HG03378 (cell line): ENCODE measurements around the gene KTN1.

Experiments
- ATAC-seq: cut with Tn5 transposase; IDR thresholded peaks from one replicate; pipeline ENCODE4 v1.9.1; 2021; ENCODE audit warnings: mild to moderate bottlenecking, moderate library complexity; ENCODE audit not compliant: unreplicated experiment

KTN1 gene, protein sequence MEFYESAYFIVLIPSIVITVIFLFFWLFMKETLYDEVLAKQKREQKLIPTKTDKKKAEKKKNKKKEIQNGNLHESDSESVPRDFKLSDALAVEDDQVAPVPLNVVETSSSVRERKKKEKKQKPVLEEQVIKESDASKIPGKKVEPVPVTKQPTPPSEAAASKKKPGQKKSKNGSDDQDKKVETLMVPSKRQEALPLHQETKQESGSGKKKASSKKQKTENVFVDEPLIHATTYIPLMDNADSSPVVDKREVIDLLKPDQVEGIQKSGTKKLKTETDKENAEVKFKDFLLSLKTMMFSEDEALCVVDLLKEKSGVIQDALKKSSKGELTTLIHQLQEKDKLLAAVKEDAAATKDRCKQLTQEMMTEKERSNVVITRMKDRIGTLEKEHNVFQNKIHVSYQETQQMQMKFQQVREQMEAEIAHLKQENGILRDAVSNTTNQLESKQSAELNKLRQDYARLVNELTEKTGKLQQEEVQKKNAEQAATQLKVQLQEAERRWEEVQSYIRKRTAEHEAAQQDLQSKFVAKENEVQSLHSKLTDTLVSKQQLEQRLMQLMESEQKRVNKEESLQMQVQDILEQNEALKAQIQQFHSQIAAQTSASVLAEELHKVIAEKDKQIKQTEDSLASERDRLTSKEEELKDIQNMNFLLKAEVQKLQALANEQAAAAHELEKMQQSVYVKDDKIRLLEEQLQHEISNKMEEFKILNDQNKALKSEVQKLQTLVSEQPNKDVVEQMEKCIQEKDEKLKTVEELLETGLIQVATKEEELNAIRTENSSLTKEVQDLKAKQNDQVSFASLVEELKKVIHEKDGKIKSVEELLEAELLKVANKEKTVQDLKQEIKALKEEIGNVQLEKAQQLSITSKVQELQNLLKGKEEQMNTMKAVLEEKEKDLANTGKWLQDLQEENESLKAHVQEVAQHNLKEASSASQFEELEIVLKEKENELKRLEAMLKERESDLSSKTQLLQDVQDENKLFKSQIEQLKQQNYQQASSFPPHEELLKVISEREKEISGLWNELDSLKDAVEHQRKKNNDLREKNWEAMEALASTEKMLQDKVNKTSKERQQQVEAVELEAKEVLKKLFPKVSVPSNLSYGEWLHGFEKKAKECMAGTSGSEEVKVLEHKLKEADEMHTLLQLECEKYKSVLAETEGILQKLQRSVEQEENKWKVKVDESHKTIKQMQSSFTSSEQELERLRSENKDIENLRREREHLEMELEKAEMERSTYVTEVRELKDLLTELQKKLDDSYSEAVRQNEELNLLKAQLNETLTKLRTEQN (N-terminal part only)

DNA sequence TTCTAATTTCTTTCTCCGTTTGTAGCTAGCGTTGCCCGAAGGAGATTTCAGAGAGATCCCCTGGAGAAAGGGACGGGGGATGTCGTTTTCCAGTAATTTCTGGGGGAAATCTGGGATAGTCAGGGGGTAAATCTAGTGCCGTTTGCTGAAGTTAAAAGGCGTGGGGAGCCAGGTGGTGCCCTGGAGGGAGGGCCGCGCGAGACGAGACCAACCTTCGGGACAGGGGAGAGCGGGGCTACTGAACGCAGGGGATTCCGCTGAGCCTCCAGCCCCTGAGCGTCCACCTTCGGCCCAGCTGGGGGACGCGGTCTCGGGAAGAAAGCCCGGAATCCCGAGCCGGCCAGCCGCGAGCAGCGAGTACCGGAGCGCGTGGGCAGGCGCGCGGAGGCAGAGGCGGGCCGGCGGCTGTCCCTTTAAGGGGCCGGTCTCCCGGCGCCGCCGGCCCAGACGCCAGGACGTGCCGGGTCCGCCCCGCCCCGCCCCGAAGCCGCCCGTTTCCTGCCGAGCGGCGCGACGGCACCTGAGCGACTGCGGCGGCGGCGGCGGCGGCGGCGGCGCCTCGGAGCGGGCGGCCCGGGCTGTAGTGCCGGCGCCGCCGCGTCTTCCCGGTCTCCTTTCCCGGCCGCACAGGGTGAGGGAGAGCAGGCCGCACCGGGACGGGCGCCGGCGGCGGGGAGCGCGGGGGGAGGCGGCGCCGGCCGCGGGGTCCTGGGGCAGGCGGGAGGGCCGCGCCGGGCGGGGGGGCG is at the start of gene KTN1:
KTN1 (plus strand) TSS at position 484 of the 746 bp plus-strand sequence. CDS start 31,842 bp downstream, outside the sequence.
- ATAC-seq, result peak; percentile 42

DNA sequence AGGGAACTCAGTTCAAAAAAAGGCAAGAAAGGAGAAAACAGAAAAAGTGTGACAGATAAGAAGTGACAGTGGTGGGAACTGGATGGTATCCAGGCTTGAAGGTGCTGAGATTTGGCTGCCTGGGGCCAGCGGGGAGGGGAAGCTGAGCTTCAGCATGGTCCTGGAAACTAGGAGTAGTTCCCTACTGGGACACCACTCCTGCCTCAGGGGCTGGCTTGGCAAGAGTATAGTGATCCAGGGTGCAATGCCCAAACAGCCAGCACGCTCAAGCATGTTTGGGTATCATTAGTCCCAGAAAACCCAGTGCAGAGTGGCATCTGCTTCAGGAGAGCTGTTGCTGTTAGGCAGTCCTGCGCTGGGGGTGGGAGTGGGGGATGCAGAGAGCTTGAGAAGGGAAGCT is 49.5 kb upstream of the KTN1 start:
- ATAC-seq, result no peak

DNA sequence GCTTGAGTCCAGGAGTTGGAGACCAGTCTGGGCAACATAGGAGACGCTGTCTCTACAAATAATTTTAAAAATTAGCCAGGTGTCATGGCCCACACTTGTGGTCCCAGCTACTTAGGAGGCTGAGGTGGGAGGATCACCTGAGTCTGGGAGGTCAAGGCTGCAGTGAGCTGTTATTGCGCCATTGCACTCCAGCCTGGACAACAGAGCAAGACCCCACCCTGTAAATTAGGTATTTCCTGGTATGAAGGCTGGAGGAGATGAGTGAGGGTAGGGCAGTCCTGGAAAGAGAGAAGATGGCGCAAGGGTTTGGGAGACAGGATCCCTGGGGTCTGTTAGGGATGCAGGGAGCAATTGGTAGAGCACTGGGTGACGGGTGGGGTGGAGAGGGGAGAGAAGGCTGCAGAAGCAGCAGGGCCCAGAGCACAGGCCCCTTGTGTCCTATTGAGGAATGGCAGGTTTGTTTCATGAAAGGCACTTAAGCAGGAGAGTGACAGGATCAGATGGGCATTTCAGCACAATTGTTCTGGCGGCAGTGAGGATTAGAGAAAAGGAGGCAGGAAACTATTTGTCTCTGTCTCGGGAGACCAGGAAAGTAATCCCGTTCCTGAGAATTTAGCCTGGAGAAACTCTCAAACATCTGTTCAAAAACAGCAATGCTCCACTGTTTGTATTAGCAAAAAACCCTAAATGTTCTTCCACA is 47.2 kb upstream of the KTN1 start:
- no peak for ATAC-seq

DNA sequence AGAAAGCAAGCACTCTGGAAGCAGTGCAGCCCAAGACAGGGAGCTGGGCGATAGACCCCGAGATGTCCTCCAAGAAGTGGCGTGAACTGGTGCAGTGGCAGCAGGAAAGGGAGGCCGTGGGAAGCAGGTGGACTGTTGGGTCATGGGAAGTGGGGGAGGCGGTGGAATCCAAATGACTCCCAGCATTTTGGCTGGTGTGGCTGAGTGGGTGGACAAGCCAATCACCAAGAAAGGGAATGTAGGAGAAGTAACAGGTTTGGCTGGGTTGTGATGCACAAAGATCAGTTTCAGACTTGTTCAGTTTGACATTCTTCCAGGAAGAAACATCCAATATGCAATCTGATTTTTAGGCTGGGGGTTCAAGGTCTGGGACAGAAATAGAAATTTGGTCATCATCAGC is 46.0 kb upstream of the KTN1 start:
- no peak for ATAC-seq

DNA sequence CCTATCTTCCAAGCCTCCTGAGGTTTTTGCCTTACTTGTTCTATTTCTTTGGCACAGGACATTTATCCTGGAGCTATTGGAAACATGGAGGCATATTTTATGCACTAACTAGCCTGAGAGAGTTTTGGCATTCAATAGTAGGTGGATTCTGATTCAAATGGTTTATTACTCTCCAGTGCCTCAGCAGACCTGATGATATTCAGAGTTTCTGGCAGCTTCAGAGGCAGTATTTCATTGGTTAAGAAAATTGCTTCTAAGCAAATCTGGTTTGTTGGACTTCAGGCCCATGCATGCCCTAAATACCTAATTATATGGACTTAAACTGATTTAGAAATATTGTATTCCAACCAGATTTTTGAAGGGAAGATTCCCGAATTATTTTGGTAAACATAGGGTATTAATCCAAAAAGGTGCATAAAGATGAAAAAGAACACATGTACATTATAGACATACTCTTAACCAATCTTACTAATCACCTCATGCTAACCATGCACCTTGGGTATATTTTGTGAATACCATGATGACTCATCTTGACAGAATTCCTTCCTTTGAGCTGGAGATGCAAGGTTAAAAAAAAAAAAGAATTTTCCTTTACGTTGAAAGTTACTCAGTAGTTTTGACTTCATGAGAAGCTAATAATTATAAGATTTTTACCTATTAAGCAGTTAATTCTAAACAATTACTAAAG is 44.3 kb upstream of the KTN1 start:
- no peak for ATAC-seq

DNA sequence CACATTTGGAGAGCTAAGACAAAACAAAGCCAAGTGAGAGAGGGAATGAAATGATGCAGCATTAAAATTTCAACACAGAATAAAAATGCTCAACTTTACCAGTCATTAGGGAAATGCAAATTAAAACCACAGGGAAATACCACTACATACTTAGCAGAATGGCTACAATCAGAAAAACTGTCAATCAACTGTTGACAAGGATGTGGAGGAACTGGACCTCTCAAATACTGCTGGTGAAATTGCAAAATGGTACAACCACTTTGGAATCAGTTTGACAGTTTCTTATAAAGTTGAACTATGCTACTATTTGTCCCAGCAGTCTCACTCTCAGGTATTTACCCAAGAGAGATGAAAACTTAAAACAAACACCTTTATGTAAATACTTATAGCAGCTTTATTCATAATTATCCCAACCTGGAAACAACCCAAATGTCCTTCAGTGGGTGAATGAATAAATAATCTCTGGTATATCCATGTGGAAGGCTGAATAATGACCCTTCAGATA is 43.8 kb upstream of the KTN1 start:
- ATAC-seq, result no peak

DNA sequence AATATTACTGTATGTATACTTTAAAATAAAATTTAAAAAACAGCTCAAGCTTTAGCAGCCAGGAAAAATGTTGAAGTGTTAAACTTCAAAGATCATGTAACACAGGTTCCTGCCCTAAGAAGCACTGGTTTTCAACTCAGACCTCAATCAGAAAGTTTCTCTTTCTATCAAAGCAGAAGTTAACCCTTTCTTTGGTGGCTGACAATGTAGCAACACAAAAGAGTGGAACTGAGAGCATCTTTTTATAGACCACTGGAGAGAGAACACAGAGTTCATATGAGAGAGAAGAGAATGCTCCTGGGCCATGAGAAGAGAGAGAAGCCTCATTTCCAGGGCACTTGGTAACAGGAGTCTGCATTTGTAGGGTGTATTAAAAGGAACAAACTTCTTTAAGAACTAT is 42.2 kb upstream of the KTN1 start:
- no peak for ATAC-seq

DNA sequence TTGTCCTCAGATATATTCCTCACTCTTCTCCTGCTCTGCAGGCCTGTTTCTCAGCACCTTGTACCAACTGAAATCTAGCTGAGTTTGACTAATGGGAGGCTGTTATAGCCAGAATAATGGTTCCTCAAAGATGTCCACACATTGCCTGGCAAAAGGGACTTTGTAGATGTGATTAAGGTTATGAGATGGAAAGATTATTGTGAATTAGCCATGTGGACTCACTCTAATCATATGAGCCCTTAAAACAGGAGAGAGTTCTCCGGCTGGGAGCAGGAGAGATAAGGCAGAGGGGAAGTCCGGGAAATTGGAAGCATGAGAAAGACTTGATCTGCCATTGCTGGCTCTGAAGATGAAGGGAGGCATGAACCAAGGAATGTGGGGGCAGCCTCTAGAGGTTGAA is 40.0 kb upstream of the KTN1 start:
- no peak for ATAC-seq

DNA sequence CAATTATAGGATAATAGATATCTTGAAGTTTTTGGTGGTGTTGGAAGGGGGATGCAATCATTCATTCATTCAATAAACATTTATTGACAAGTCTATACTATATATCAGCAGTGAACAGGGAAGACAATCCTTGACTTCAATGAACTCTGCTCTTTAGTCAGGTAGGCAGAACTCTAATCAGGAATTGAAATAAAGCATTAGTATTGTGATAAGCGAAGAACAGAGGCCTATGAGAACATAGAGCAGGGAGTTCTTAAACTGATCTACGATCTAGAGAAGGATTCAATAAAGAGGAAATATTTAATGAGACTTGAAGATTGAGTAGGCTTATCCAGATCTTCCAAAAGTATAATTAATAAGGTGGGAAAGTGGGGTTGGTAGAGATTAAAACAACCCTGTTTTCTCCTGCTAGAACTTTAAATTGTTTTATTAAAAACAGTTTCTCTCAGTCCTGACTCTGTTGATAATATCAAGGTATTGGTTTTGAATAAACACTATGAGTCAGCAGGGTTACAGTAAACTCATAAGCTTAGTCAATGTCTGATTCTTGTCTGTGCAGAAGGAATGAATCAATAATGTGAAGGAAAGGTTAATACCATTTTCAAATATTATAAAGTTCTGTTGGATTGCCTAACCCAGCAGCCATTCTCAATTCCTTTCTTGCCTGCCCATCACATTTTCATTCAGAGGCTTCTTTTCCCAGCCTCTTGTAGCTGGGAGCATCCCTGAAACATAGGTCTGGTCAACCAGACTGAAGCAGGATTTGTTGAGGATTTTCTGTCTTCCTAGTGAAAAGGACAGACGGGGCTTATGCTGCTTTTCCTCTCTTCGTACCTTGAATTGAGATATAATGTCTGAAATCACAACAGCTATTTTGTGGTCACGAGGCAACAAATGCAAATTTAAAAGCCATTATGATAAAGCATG is 38.9 kb upstream of the KTN1 start:
- ATAC-seq, result no peak

DNA sequence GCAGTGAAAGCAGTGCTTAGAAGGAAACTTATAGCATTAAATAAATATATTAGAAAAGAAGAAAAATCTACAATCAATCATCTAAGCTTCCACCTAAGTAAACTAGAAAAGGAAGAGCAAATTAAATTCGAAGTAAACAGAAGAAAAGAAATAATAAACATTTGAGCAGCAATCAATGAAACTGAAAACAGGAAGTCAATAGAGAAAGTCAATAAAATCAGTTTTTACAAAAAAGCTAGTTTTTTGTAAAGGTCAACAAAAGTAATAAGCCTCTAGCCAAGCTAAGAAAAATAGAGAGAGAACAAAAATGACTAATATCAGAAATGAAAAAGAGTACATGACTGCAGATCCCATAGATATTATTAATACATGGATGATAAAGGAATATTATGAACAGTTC is 34.2 kb upstream of the KTN1 start:
- peak; percentile 36 for ATAC-seq

DNA sequence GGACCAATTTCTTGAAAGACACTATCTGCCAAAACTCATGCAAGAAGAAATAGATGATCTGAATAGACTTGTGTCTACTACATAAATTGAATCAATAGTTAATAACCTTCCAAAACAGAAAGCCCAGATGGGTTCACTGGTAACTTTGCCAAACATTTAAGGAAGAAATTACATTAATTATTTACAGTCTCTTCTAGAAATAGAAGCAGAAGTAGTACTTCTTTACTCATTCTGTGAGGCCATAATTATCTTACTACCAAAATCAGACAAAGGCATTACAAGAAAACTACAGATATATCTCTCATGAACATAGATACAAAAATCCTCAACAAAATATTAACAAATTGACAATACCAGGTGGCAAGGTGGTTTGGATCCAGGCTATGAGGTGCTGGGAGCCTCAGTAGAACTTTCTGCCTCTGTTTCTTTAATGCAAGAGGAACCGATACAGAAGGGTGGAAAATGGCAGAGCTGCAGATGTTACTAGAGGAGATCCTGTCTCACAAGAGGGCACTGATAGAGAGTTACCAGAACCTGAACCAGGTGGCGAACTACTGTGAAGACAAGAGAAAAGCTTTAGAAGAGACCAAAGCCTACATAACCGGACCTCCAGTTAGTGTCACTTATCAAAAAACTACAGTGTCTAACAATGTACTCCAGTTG is 33.7 kb upstream of the KTN1 start:
- peak; percentile 50 for ATAC-seq

DNA sequence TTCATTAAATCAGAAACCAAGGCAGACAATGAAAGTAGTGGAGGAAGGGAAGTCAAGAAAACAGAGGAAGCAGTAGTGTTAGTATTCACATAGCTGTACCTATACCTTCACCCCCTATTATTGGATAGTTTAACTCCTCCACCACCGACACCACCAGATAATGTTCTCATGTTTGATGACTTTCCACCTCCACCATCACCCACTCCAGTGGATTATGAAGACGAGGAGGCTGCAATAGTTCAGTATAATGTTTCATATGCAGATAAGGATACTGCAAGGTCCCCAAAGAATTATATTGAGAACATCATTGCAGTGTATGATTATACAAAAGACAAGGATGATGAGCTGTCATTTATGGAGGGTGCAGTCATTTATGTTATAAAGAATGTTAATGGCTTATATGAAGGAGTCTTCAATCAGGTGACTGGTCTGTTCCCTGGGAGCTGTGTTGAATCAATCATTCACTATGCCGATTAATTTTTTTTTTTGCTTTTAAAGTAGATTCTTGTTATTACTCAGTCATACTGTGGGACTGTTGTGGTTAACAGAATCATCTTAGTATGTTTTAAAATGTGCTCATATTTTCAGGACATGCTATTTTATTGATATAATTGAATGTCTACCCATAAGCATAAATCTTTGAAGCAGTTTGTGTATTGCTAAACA is 32.2 kb upstream of the KTN1 start:
- ATAC-seq, result peak; percentile 43

DNA sequence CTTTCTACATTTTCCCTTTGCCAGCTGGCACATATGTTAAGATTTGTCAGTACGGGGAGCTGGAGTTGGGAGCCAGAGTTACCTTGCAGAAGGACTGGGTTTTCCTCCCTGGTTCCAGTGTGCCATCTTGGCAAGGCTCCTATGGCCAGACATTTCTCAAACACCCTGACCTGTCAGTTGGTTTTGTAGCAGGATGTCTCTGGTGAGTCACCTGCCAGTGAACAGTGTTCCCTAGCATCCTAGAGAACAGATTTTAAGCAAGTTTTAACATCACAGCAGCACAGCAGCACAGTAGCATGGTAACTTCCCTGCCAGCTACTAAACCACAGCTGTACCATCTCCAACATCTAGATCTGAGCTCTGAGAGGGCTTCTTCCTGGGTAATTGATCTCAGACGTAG is 26.2 kb upstream of the KTN1 start:
- no peak for ATAC-seq

DNA sequence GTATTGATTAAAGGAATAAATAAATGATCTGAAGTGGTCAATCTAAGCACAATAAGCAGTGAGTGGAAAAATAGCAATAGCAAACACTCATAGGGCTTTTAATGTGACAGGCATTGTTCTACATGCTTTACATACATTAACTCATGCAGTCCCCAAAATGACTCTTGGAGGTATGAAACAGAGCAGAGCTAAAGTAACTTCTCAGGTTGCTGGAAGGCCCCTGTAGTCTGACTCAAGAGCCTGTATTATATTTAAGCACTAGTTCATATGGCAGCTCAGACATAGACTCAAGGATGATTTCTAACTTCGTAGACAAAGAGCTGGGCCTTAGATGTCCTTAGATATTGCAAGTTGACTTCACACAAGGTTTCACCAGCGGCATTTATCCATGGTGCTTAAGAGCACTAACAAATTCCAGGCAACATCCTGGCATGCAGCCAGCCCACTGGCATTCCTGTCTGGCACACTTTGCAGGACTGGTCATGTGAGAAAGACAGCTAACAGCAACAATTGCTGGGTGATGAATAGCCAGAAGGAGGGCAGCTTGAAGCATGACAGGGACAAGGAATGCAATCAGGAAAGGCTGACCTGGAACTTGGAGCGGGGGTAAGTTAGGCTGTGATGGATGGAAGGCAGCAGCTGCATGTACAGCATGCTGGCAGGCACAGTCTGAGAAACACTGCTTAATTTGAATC is 22.9 kb upstream of the KTN1 start:
- no peak for ATAC-seq

DNA sequence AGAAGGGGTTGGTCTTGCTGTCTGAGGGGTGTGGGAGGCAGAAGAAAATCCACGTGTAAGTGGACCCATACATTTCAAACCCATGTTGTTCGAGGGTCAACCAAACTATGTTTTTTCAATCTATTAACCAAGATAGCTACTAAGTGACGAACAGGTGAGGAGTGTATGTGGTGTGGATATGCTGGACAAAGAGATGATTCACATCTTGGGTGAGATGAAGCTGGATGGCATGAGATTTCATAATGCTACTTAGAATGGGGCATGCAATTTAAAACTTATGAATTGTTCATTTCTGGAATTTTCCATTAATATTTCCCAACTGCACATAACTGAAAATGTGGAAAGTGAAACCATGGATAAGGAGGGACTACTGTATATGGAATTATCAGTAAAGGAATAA is 17.9 kb upstream of the KTN1 start:
- no peak for ATAC-seq

DNA sequence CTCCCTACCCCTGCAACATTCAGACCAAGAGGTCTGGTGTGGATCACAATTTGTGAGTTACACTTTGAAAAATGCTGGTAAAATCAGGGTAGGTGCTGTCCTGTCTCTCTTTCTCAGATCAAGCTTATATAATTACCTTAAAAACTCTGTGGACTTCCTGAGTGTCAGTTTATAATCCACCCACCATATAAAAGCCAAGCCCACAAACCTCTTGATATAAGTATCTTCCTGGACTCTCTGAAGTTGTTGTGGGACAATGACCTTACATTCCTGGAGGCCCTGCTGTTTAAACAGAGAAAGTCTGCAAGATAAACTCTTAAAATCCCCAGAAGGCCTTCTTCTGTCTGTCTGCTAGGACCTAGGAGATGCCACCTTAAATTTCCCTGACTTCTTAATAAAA is 11.4 kb upstream of the KTN1 start:
- ATAC-seq, result no peak
